Stimulated activated CD8-positive, alpha-beta memory T cell treated with anti-CD3 and anti-CD28 coated beads, Interleukin-2, amount 100 ng/mL, for 1 hour (primary cell): ENCODE results near the gene ZNF385C.
"Not testable (repeated sequence)": the region's sequence is repeated elsewhere in the genome, so short reads cannot be mapped to it uniquely, and the experiment has no call there.

ENCODE experiments used
- DNase-seq, 2 donors: peaks; one replicate each; pipeline ENCODE4 v3.0.0-alpha.2; 2020; ENCODE audit warnings: low read depth in 2 of 2

ZNF385C gene, protein sequence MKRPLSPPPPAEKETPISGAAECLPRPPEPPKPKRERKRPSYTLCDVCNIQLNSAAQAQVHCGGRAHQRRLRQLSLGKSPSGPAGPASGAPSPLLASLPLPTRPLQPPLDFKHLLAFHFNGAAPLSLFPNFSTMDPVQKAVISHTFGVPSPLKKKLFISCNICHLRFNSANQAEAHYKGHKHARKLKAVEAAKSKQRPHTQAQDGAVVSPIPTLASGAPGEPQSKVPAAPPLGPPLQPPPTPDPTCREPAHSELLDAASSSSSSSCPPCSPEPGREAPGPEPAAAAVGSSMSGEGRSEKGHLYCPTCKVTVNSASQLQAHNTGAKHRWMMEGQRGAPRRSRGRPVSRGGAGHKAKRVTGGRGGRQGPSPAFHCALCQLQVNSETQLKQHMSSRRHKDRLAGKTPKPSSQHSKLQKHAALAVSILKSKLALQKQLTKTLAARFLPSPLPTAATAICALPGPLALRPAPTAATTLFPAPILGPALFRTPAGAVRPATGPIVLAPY

DNA sequence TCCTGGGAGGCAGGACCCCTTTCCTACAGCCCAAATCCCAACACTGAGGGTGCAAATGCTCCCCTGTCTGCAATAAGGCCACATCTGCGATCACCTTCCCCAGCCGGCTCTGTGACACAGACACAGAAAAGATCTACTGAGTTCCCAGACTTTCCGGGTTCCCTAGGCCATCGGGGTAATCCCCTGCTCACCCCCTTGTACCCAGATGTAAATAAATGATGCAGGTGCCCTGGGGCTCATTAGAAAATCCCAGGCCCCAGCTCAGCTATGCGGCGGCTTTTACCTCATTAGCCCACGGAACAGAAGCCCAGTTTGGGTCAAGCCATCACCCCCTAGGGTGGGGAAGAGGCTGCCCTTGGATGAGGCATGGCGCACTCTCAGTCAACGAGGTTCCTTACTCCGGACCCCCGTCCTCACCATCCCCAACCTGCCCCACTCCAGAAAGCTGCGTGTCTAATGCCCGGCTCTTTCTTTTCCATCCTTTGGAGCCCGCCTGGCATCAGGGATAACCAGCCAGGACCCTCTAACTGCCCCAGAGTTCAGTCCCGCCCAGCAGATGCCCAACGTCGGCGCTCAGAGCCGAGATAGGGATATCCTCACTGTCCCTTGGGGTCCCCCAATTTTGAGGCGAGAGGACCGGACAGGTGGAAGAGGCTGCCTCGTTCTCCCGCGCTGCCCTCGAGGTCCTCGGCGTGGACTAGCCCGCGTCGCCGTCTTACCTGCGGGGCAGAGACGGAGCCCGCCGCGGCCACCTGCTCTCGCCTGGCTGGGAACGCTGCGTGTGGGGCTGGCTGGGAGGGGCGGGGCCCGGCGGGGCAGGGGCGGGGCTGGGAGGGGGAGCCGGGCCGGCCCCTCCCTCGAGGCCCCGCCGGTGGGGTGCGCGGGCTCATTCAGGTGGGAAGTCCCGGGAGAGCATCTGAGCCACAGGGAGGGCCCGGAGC lies at the start of gene ZNF385C:
ZNF385C (minus strand) TSS at position 783 of the 941 bp plus-strand sequence. CDS start 35,417 bp downstream, outside the sequence.
- peak in 1 of 2 donors; percentile 27 for DNase-seq

DNA sequence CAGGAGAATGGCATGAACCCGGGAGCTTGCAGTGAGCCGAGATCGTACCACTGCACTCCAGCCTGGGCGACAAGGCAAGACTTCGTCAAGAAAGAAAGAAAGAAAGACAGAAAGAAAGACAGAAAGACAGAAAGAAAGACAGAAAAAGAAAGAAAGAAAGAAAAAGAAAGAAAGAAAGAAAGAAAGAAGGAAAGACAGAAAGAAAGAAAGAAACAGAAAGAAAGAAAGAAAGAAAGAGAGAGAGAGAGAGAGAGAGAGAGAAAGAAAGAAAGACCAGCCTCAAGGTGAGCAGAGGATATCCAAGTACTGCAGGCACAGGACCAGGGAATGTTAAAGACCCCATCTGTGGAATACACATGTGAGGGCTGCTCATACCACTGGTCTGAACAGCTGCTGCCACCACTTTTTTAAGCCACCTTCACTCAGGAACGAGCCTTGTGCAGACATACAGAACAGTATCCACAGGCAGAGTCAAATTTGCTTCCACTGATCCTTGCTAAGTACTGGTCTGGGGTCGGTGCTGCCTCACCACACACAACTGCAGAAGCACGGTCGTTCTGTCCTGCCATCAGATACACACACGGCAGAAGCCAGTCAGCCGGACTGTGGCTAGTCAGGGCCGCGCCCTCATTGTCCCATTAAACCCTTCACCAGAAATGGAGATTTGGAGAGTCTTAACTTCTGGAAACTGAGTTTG lies 48.8 kb upstream of the ZNF385C start:
- no peak for DNase-seq

DNA sequence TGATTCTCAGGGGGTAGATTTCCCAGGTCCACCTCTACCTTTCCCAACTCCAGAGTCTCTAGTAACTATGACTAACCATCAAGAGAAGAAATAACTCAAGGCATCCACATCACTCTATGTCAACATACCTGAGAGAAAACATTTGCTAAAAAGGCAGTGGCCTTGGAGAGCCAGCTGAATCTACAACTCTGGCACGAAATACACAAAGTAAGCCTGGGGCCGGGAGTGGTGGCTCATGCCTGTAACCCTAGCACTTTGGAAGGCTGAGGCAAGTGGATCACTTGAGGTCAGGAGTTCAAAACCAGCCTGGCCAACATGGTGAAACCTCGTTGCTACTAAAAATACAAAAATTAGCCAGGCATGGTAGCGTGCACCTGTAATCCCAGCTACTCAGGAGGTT lies 44.9 kb upstream of the ZNF385C start:
- DNase-seq = not testable (repeated sequence)

DNA sequence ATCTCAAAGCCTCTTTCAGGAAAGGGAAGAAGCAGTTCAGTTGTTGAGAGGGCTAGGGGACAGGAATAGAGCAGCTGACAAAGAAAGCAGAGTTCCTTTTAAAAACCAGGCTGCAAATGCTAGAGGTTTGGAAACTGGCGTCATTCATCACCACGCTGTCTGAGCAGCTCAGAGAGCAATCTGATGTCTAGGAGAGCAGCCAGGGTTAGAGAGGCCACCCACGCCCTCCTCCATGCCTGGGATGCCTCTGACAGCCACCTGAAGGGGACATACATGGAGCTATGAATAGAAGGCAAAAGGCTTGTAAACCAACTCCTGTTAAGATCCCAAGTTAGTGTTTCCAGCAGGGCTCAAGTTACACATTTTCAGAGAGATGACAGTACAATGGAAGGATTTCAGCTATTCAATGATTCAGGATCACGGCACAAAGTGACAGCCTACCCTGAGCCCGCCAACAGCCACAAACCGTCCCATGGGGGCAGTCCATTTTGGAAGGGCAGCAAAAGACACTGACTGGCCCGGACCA lies 44.2 kb upstream of the ZNF385C start:
- DNase-seq = no peak

DNA sequence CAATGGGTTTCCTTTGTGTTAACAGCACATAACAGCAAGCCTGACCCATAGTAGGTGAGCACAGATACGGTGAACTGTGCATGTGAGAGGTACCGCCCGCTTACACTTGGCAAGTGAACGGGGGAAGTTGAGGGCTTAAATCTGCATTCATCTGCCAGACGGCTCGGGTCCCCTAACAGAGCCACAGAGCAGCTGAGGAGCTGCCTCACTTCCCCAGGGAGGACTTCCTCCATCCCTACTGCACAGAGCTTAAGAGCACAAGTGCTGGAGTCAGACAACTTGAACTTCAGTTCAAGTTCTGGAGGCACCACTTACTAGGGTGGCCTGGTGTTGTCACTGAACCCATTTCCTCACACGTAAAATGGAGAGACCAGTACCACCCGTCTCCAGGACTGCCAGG lies 43.1 kb upstream of the ZNF385C start:
- no peak for DNase-seq

DNA sequence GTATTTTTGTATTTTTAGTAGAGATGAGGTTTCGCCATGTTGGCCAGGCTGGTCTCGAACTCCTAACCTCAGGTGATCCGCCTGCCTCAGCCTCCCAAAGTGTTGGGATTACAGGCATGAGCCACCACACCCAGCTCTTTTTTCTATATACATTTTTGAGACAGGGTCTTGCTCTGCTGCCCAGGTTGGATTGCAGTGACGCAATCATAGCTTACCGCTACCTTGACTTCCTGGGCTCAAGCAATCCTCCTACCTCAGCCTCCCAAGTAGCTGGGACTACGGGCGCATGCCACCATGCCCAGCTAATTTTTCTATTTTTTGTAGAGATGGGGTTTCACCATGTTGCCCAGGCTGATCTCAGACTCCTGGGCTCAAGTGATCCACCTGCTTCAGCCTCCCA lies 42.4 kb upstream of the ZNF385C start:
- not testable (repeated sequence) for DNase-seq

DNA sequence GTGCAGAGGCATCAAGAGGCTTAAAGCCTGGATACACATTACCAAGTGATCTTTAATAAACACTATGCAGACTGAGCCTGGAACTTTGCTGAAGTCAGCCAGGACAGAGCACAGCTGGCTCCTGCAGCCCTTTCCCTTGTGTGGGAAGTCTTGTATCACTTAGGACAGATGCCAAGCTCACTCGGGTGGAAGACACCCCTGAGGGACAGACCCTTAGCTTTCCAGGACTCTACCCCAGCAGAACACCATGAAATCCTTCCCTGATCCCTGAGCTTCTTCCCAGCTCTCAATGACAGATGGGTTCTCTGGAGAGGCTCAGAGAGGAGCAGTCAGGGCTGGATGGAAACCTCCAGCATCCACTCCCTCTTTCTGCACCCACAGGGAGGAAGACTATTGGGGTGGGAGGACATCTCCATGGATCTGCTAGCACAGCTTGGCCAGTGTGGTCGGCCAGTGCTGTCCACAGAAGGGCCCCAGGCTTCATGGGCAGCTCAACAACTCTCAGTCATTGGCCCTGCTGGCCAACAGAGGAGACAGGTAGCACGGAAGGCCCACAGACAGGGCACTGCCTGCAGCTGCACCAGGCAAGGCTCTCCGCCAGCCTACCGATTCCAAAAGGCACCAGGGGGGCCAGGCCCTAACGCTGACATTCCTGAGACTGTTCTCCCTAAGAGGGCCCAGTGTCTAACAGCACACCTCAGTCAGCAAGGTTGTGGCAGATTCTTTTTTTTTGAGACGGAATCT lies 40.6 kb upstream of the ZNF385C start:
- DNase-seq = no peak

DNA sequence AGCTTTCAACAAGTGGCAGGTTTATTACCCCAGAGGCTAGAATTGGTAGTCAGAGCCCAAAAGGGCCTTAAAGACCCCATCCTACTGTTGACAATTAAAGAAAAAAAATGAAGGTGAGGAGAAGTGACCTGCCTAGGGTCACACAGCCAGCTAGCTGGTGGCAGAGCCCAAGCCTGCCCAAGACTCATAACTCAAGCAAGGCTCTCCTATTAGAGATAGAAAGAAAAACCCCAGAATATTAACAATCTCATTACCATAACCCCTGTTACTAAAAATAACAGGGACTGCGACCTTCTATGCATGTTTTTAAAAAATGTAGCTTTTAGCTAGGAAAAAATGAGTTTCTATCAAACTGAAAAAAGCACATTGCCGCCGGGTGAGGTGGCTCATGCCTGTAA lies 38.4 kb upstream of the ZNF385C start:
- no peak for DNase-seq

DNA sequence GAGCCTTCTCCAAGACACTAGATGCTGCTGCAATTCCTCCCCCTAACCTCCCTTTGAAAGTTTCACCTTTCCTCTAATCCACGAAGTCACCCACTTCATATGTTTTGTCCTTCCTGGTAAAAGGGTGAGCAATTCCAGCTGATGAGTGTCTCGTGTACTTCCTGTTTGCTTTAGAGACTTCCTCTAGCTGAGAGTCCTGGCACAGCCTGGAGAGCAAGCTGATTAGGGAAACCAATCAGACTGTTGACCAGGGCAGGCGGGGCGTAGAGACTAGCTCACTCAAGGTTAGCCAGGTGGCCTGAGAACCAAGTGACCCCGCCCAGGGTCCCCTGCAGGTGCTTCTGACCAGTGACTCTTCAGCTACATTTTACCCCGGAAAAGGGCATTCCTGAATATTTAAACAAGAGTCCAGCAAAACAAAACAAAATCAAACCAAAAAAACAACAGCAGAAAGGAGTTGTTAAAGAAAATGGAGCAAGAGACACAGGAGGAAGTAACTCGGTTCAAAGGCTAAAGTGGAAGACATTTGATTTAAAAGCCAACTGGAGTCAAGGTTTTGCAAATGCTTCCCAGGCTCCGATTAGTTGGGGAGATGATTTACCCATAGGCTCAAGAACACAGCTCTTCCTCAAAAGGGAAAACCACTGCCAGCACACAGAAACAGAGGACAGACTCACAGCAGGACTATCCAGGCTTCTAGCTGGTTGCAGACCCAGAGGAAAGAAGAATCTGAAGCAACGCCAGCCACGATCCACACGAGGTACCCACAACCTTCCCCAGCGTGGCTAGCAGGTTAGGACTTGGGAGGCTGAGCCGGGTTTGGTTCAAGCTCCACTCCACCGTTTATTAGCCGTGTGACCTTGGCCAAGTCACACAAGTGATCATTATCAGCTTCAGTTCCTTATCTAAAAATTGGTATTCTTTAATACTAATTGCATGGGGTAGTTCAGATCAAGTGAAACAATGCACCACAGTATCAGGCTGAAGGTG lies 37.7 kb upstream of the ZNF385C start:
- DNase-seq = no peak

DNA sequence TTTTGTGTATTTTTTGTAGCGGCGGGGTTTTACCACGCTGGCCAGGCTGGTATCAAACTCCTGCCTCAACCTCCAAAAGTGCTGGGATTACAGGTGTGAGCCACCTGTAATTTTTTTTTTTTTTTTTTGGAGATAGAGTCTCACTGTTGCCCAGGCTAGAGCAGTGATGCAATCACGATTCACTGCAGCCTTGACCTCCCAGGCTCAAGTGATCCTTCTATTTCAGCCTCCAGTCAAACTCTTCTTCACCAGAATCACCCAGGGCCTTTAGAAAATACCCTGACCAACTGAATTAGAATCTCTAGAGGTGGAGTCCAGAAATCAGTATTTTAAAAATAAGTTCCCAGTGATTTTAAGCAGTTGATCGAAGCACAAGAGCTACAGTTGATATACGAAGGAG lies 36.9 kb upstream of the ZNF385C start:
- no peak for DNase-seq

DNA sequence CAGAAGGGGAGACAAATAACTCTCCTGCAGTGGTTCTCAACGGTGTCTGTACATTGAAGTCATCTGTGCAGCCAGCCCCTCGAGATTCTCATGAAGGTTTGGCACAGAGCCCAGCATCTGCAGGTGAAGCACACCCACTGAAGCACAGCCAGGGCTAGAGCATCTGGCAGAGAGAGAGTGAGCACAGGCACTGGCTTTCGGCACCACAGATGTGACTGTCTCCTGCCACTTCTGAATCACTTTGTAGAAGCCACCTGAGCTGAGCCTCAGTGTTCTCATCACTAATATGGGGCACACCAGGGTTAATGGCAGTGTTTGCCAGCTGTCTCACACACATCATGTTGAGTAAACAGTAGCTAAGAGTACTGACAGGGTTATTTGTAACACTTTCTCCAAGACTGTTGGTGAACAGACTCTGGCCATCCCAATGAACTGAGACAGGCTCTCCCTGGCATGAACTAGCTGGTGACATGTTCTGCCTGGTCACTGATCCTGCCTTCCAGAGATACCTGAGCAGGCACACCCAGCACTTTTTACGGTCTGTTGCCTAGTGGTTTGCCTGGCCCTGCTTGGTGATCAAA lies 35.3 kb upstream of the ZNF385C start:
- no peak for DNase-seq

DNA sequence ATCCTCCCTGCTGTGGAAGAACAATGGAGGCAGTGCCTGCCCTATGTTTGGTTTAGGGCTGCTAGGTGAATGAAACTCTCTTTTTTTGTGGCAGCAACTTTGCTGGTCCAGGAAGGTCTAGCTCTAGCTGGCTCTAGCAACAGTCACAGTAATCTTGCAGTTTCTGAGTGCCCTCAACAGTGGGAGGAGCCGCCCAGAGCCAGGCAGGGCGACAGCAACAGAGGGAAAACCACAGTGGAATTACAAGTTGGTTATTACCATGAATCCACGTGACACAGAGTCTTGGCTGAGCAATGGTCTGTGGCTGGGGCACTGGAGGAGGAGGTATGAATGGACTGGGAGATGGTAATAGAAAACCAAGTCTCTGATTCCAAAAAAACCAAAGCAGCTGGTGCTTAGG lies 34.7 kb upstream of the ZNF385C start:
- no peak for DNase-seq

DNA sequence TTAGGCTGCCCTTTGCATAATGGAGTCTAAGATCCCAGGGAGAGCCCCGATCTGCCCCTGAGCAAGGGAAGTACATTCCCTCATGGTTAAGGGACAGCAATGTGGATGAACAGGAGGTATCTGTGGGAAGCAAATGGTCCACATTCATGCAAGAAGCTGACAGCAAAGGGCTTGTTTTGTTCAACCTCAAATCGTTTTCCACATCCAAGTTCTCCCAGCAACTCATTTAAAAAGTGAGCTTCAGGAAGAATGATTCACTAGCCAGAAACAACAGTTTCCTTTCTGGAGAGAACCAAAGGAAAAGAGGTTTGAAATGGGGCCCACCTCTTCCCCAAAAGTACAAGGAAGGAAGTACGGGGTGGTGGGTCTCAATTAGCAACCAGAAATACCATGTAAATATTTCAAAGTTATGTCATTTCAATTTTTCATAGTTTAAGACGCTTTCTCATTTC lies 33.7 kb upstream of the ZNF385C start:
- no peak for DNase-seq

DNA sequence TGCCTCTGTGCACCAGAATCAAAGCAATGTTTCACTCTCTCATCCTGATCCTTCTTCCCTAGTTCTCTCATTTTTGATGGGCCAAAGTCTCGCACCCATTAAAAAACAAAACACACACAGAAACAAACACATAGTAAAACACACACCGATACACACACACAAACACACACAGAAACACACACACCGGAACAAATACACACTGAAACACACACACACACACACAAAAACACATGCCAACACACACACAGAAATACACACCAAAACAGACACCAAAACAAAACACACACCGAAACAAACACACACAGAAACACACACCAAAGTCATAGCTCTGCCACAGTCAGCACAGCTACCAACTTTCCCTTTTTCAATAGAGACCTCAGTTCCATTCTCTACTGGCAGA lies 33.0 kb upstream of the ZNF385C start:
- no peak for DNase-seq

DNA sequence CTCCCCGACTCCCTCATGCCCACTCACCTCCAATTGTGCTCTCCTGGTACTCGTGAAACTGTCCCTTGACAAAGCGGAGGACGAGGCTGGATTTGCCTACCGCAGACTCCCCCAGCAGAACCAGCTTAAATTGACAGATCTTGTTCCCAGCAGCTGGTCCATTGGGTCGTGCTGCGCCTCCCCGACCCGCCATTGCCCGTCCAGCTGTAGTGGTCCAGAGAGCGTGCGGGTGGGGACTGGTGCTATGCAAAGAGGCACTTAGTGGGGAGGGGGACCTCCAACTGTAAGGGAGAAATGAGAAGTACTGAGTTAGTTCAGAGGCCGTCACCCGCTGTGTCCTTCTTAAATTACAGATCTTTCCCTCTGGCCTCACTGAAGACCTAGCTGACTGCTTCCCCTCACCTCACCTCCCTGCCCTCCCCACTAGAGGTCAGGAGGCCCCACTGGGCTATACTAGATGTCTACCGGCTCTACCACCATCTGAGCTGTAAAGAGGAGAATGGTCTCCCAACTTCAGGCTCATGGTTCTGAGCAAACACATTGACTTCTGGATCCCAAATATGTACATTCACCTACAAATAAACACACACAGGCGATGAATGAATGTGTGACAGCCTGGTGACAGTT lies 32.1 kb upstream of the ZNF385C start:
- DNase-seq = no peak

DNA sequence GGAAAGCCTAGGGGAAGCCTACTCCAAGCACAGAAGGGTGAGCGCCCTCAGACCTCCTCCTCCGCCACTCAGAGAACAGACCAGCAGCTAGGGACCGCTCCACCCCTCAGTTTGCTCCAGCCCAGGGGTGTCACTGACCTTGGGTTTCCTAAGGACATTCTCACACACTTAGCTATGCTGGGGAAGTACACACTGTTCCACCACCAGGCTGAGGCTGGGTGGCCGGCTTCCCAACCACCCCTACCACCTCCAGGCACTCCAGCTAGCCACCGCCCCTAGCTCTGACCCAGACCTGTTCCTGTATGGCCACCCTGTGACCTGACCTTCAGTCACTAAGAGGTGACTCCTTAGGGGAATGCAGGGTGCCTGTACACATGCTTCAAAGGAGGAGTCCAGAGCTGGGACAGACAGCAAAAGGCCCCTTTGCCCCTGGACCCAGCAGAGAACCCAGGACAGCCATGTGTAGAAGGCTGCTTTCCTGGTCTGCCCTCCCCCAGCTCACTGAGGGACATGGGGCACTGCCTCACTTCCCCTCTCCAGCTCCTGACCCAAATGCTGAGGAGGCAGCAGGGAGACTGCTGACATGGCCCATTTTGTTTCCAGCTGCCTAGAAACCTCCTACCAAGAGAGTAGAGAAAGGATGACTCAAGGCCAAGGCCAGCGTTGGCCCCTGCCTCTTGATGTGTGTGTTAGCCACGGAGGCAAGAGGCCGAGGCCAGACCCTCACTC lies 31.0 kb upstream of the ZNF385C start:
- DNase-seq = no peak

DNA sequence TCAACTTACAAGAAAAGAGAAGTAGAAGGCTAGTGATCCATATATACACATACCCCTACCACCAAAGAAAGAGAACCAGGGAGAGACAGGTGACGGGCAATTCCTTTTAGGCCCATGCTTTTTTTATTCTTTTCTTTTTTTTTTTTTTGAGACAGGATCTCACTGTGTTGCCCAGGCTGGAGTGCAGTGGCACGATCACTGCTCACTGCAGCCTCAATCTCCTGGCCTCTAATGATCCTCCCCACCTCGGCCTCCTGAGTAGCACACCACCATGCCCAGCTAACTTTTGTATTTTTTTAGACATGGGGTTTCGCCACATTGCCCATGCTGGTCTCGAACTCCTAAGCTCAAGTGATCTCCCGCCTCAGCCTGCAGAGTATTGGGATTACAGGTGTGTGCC lies 29.1 kb upstream of the ZNF385C start:
- no peak for DNase-seq

DNA sequence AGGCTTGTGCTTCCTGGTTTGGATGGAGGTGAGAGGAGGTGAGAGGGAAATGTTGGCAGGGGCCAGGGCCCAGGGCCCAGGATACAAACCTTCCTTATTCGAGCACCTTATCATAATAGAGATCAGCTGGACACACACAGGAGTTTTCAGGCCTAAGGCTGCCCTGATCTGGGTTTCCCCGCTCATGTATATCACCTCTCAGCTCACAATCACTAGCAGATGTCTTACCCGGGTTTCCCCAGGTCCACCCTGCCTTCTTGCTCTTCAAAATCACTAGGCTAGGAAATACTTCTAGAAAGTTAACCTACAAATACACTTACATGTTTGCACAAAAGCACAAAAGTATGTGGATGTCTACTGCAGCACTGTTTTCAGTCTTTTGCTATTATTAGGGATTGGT lies 28.6 kb upstream of the ZNF385C start:
- DNase-seq = no peak
